HG02623 (cell line): ENCODE results near the gene CRHR1.

Source experiments
- ATAC-seq: cut with Tn5 transposase; IDR thresholded peaks from one replicate; pipeline ENCODE4 v1.9.1; 2021; ENCODE audit warnings: moderate library complexity; ENCODE audit not compliant: unreplicated experiment

The CRHR1 gene

DNA sequence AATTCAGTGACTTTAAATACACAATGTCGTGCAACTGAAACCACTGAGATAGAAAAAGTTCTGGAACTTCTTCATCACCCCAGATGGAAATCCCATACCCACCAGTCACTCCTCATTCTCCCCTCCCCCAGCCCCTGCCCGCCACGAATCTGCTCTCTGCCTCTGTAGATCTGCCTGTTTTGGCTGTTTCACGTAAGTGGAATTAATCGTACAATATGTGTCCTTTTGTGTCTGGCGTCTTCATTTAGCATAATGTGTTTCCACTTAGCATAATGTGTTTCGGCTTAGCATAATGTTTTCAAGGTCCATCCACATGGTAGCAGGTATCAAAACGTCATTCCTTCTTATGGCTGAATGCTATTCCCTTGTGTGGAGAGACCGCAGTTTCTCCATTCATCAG is 57.1 kb downstream of the CRHR1 start:
- ATAC-seq, result no peak

- ATAC-seq, result no peak
These were observed 57.9 kb downstream of the CRHR1 start for GRCh38 chr17:45841883-45842525.

DNA sequence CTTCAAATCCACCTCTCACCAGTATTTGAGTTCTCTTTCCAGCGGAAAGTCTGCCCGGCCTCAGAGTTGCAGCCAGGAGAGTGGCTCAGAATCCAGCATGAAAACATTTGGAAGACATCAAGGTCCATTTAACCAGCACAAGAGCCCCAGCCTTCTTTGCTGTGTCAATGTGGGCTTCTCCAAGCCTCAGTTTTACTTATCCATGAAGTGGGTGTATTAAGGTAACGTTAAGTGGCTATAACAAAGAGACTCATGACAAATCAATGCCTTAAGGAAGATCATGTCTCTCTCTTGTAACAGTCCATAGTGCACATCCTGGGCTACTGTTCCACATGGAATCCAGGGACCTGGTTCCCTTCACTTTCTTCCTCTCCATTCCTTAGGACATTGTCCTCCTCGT is 59.6 kb downstream of the CRHR1 start:
- ATAC-seq, result no peak

DNA sequence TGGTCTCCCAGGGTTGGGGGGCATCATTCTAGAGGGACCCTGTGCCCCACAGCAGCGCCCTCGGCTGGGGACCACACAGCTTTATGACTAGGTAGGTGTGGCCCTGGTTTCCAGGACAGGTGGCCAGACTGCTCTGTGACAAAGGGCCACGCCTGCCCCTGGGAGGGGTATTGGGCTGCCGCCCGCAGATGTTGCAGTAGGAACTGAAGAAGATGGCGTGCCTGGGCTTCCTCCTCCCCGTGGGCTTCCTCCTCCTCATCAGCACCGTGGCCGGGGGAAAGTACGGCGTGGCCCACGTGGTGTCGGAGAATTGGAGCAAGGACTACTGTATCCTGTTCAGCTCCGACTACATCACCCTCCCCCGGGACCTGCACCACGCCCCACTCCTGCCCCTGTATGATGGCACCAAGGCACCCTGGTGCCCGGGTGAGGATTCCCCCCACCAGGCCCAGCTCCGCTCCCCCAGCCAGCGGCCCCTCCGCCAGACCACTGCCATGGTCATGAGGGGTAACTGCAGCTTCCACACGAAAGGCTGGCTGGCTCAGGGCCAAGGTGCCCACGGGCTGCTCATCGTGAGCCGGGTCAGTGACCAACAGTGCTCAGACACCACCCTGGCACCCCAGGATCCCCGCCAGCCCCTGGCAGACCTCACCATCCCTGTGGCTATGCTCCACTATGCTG is 60.7 kb downstream of the CRHR1 start, which contains the start of gene SPPL2C:
Gene SPPL2C, plus strand, starts transcription at position 187 of the 681 bp plus-strand sequence. Its CDS starts 26 bp downstream, at position 213.
- no peak for ATAC-seq

GRCh38 chr17:45845376-45846185 is 61.5 kb downstream of the CRHR1 start:
- no peak for ATAC-seq

- ATAC-seq, result no peak
These were observed 62.1 kb downstream of the CRHR1 start for GRCh38 chr17:45846223-45846622.

DNA sequence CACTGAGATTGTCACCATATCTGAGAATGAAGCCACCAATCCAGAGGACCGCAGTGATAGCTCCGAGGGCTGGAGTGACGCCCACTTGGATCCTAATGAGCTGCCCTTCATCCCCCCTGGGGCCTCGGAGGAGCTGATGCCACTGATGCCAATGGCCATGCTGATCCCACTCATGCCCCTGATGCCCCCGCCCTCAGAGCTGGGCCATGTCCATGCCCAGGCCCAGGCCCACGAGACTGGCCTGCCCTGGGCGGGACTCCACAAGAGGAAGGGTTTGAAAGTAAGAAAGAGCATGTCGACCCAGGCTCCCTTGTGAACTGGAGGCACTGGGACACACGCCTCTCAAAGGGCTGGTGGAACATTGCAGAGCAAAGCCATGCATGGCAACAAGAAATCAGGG is 62.5 kb downstream of the CRHR1 start:
- no peak for ATAC-seq

DNA sequence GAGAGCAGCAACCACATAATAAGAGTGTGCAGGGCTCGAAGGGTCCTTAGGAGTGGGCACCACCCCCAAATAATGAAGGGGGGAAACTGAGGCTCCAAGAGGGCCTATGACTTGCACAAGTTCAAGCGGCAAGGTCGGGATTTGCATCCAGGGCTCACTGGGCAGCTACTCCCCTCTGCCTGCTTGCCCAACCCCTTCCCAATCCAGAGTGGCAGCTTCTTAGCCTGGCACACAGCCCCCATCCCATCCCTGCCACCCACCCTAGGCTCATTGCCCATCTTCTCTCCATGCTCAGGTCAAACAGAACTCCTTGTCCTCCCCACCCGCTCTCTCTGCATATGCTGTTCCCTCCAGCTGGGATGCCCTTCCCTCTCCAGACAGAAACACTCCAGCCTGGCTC is 63.0 kb downstream of the CRHR1 start:
- no peak for ATAC-seq

DNA sequence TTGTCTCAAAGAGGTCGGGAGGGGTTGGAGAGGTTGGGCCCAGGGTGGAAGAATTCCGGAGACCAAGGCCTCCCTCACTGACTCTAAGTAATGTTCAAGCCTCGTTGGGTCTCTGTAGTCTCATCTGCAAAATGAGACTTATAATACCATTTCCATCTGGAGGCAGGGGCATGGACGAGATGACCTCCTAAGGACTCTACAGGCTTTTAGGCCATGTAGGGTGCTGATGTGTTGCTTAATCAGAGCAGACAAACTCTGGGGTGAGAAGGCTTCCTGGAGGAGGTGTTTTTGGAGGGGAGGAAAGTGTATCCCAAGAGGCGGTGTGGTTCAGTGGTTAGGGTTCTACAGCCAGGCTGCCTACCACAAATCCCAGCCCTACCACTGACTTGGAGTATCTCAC is 63.6 kb downstream of the CRHR1 start:
- ATAC-seq, result no peak

DNA sequence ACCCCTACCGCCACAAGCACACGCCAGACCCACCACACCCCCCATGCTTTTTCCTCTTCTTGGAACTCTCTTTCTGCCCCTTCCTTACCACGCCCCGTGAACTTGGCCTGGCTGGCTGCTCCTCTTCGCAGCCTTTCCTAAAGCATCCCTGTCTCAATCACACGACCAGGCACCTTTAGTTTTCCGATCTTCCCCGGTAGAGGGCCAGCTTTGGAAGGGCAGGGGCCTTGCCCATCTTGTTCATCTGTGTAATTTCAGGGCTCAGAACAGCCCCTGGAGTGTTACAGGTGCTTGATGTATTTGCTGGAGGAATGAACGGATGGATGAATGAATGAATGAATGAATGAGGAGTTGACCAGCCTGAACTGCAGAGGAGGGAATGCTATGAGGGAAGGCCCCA is 64.3 kb downstream of the CRHR1 start:
- no peak for ATAC-seq

- no peak for ATAC-seq
These were observed 64.9 kb downstream of the CRHR1 start for GRCh38 chr17:45848868-45849535.

DNA sequence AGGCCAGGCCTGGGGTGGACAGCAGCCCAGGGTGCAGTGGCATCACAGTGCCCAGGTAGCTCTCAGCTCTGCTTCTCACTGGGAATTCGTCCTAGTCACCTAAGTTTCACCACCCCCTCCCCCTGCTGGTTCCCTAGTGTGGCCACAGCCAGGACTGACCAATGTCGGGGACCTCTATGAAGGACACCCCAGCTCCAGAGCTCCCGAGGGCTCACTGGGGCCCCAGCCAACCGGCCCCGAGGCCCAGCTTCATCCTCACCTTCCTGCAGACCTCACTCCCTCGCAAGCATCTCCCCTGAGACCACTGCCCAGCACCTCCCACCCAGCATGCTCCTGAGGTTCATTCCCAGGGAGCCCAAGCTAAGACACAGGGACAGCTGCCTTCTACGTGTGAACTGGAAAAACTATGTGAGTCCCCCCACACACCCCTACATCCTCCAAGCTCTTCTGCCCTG is 65.4 kb downstream of the CRHR1 start:
- no peak for ATAC-seq

GRCh38 chr17:45850011-45850410 is 65.9 kb downstream of the CRHR1 start:
- ATAC-seq, result no peak

GRCh38 chr17:45850468-45850867 is 66.3 kb downstream of the CRHR1 start:
- ATAC-seq, result no peak

DNA sequence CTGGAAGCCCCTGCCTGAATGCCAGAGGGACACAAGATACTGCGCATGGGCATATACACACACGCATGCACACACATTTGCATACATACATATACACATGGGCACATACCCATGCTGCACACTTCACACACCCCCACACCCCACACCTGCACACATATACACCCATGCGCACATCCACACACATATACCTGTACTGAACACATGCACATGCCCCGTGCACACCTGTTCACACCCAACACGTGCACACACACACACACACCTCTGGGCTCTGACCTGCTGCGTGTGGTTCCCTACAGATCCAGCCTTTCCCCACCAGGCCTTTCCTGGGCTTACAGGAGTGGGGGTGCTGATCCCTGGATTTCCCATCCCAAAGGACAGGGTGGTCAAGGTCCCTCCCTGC is 66.9 kb downstream of the CRHR1 start:
- no peak for ATAC-seq

- ATAC-seq, result no peak
These were observed 67.3 kb downstream of the CRHR1 start for GRCh38 chr17:45851464-45851863.

GRCh38 chr17:45851873-45852272 is 67.8 kb downstream of the CRHR1 start:
- no peak for ATAC-seq

GRCh38 chr17:45852535-45853297 is 68.6 kb downstream of the CRHR1 start:
- ATAC-seq, result no peak

GRCh38 chr17:45854209-45854608 is 70.1 kb downstream of the CRHR1 start:
- no peak for ATAC-seq

GRCh38 chr17:45855691-45856336 is 71.7 kb downstream of the CRHR1 start:
- ATAC-seq, result no peak
